ENCODE data around the gene SORCS2. TPM values are rescaled to one million over a fixed set of nuclear protein-coding genes. Genes with fewer than 3 reads are reported as not detected.

SORCS2 gene
- total RNA-seq, 4 donors from 2014 or later = 0.53 to 9.9 (median 0.90) TPM

GRCh38 chr4:7287274-7287917 is 95.1 kb downstream of the SORCS2 start:
- Histone ChIP-seq H3K4me1 (peaks cover 0 to 6% (median 0%) of the 10 kb centered on the region in 4 donors), H3K27me3 (no peaks in the 10 kb centered on the region), H3K36me3 (no peaks in the 10 kb centered on the region), H3K27ac (no peak overlapping the region), H3K9me3 (no peaks in the 10 kb centered on the region), H3K4me3 (no peak overlapping the region)
- no peak for DNase-seq
- TF ChIP-seq, protein P1, sequence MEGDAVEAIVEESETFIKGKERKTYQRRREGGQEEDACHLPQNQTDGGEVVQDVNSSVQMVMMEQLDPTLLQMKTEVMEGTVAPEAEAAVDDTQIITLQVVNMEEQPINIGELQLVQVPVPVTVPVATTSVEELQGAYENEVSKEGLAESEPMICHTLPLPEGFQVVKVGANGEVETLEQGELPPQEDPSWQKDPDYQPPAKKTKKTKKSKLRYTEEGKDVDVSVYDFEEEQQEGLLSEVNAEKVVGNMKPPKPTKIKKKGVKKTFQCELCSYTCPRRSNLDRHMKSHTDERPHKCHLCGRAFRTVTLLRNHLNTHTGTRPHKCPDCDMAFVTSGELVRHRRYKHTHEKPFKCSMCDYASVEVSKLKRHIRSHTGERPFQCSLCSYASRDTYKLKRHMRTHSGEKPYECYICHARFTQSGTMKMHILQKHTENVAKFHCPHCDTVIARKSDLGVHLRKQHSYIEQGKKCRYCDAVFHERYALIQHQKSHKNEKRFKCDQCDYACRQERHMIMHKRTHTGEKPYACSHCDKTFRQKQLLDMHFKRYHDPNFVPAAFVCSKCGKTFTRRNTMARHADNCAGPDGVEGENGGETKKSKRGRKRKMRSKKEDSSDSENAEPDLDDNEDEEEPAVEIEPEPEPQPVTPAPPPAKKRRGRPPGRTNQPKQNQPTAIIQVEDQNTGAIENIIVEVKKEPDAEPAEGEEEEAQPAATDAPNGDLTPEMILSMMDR (IDR thresholded peaks at IDR 0.05) = no peak
- TF ChIP-seq POLR2A (IDR thresholded peaks at IDR 0.05) = no peak

GRCh38 chr4:7287918-7288280 is 95.6 kb downstream of the SORCS2 start:
- Histone ChIP-seq H3K27ac (no peak overlapping the region), H3K4me3 (no peak overlapping the region), H3K9me3 (no peaks in the 10 kb centered on the region), H3K36me3 (no peaks in the 10 kb centered on the region), H3K4me1 (peaks cover 0 to 6% (median 0%) of the 10 kb centered on the region in 4 donors), H3K27me3 (no peaks in the 10 kb centered on the region)
- no peak for DNase-seq
- no peak for TF ChIP-seq POLR2A (IDR thresholded peaks at IDR 0.05)
- TF ChIP-seq, protein P1 (IDR thresholded peaks at IDR 0.05) = no peak

DNA sequence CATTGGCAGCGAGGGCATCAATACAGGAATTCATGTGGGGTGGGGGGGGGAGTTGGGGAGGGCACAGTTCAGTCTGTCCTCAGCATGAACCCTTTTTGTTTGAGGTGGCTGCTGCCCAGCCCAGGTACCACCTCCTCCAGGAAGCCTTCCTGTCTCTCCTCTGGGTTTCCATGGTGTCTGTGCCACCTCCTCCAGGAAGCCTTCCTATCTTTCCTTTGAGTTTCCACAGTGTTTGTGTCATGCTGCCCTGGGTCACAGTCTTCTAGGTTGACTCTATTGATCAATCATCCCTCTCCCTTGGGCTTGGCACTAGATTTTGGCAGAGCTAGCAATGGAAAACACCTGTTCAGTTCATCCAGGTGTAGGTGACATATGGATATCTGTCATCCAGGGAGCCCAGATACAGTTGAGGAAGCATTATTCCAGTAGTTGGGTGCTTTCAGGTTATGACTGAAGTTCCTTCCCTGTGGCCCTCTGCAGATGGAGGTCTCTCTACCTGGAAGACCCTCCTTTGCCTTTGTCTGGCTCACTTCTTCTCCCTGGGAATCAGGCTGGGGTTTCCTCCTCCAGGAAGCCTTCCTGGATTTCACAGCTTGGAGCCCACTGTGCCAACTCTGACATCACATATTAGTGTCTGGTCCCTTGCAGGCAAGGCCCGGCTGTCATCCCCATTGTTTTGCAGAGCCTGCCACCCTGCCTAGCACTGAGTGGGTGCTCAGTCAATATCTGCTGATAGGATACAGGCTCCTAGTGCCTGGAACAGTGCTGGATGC is 96.6 kb downstream of the SORCS2 start:
- no peak for TF ChIP-seq POLR2A (IDR thresholded peaks at IDR 0.05)
- TF ChIP-seq, protein P1 (IDR thresholded peaks at IDR 0.05) = no peak
- no peaks in the 10 kb centered on the region for H3K36me3 ChIP-seq
- DNase-seq = no peak
- peaks cover 0 to 6% (median 0%) of the 10 kb centered on the region in 4 donors for H3K4me1 ChIP-seq
- H3K9me3 ChIP-seq = peaks cover 0 to 5% (median 0%) of the 10 kb centered on the region in 4 donors
- H3K4me3 ChIP-seq = no peak overlapping the region
- no peak overlapping the region for H3K27ac ChIP-seq
- H3K27me3 ChIP-seq = no peaks in the 10 kb centered on the region

DNA sequence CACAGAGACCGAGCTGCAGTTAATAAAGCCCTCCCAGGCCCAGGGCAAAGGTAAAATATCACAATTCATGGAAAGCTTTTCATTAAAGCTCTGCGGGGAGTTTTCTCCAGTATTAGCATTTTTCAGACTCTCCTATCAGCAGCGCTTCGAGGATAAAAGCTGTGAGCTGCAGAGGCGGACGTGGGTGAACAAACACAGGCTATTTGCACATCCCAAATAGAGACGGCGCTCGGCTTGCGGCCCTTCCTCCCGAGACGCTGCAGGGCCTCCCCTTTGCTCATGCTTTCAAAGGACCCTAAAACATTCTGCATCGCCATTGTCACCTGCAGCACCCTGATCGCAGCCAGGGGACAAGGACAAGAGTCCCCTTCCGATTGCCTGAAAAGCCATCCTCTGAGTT is 97.3 kb downstream of the SORCS2 start:
- H3K36me3 ChIP-seq = no peaks in the 10 kb centered on the region
- H3K4me1 ChIP-seq = peaks cover 0 to 6% (median 0%) of the 10 kb centered on the region in 4 donors
- H3K4me3 ChIP-seq = no peak overlapping the region
- no peaks in the 10 kb centered on the region for H3K27me3 ChIP-seq
- TF ChIP-seq, protein P1 (IDR thresholded peaks at IDR 0.05) = no peak
- TF ChIP-seq POLR2A (IDR thresholded peaks at IDR 0.05) = no peak
- no peak for DNase-seq
- no peak overlapping the region for H3K27ac ChIP-seq
- peaks cover 0 to 6% (median 0%) of the 10 kb centered on the region in 4 donors for H3K9me3 ChIP-seq

DNA sequence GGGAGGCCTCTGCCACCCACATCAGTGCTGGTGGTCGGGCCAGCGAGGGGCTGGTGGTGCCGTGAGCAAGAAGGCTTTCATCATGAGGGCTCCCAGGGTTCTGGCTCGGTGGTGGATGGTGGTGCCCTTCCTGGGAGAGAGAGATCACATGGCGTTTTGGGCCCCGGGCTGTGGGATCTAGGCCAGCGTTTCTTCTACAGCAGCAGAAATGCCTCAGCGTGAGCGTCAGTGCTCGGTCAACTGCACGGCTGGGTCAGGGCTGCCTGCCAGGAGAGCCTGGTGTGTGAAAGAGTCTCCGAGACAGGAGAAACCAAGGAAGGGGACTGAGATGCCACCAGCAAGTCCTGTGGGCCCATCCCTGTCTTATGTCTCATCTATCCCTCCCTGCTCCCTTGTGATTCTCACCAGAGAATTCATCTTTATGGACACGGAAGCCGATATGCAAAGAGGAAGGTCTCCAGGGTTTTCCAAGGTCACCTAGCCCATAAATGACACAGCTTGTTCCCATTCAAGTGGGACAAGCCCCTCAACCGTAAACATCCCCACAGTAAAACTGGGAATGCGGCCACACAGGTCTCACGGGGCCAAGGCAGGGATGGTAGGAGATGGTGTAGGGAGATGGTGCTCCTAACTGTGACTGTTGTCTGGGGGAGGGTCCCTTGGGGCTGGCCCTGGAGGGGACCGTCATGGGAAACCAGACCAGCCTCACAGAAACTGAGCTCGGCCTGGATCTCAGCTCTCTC is 99.2 kb downstream of the SORCS2 start:
- no peak for DNase-seq
- H3K4me3 ChIP-seq = no peak overlapping the region
- peaks cover 0 to 10% (median 0%) of the 10 kb centered on the region in 4 donors for H3K4me1 ChIP-seq
- no peaks in the 10 kb centered on the region for H3K27me3 ChIP-seq
- no peak overlapping the region for H3K27ac ChIP-seq
- H3K36me3 ChIP-seq = no peaks in the 10 kb centered on the region
- TF ChIP-seq POLR2A (IDR thresholded peaks at IDR 0.05) = no peak
- TF ChIP-seq, protein P1 (IDR thresholded peaks at IDR 0.05) = no peak
- H3K9me3 ChIP-seq = peaks cover 0 to 6% (median 0%) of the 10 kb centered on the region in 4 donors

All from Peyer's patch (tissue), 4 donors.